Endometrial microvascular endothelial cells (primary cell): Measurements from ENCODE around the gene RAD23B. TPM values are rescaled to one million over a fixed set of nuclear protein-coding genes. Genes with fewer than 3 reads are reported as not detected.

Experiments used
- in situ Hi-C: cut with HindIII; loops from 2 replicates; pipeline ENCODE4 v1.10.0; 2017; ENCODE audit warnings: low sequenced_read_pairs, low pct_unique_long_range_greater_than_20kb; ENCODE audit errors: inconsistent ontology term
- total RNA-seq: library from RNA; depleted of rRNA; stranded (reverse); fragments of >200 nt; gene quantifications from one replicate; pipeline ENCODE4 v1.2.3, GENCODE V29; 2015; ENCODE audit errors: inconsistent ontology term

Gene RAD23B
- total RNA-seq, 1 donor from 2014 or later = 64.3 TPM

- in situ Hi-C loops = no loop called here
Measured at GRCh38 chr9:107266624-107267368, 16.3 kb upstream of the RAD23B start.

GRCh38 chr9:107268560-107268959 lies 14.5 kb upstream of the RAD23B start:
- in situ Hi-C loops = no loop called here

- in situ Hi-C loops = no loop called here
Measured at GRCh38 chr9:107269254-107269653, 13.8 kb upstream of the RAD23B start.

- in situ Hi-C loops = no loop called here
Measured at GRCh38 chr9:107269681-107270080, 13.4 kb upstream of the RAD23B start.

- in situ Hi-C loops = no loop called here
Measured at GRCh38 chr9:107270082-107270481, 13.0 kb upstream of the RAD23B start.

GRCh38 chr9:107270580-107270979 lies 12.5 kb upstream of the RAD23B start:
- in situ Hi-C loops = no loop called here

- in situ Hi-C loops = no loop called here
Measured at GRCh38 chr9:107273634-107274033, 9.4 kb upstream of the RAD23B start.

- in situ Hi-C loops = no loop called here
Measured at GRCh38 chr9:107274096-107274495, 9.0 kb upstream of the RAD23B start.

- in situ Hi-C loops = no loop called here
Measured at GRCh38 chr9:107274953-107275422, 8.1 kb upstream of the RAD23B start.

- in situ Hi-C loops = no loop called here
Measured at GRCh38 chr9:107275530-107275929, 7.5 kb upstream of the RAD23B start.

- in situ Hi-C loops = no loop called here
Measured at GRCh38 chr9:107276966-107277710, 5.9 kb upstream of the RAD23B start.

GRCh38 chr9:107277801-107278200 lies 5.3 kb upstream of the RAD23B start:
- in situ Hi-C loops = no loop called here

GRCh38 chr9:107279086-107279485 lies 4.0 kb upstream of the RAD23B start:
- in situ Hi-C loops = no loop called here

GRCh38 chr9:107280543-107280942 lies 2.5 kb upstream of the RAD23B start:
- in situ Hi-C loops = no loop called here

- in situ Hi-C loops = no loop called here
Measured at GRCh38 chr9:107281184-107281583, 1.9 kb upstream of the RAD23B start.

GRCh38 chr9:107281922-107282667 lies 984 bp upstream of the RAD23B start:
- in situ Hi-C loops = no loop called here

GRCh38 chr9:107283623-107284616 lies 841 bp downstream of the RAD23B start:
- in situ Hi-C loops = no loop called here

GRCh38 chr9:107284636-107285035 lies 1.6 kb downstream of the RAD23B start:
- in situ Hi-C loops = no loop called here
